ENCODE data around the gene UBAP1L.
A peak's percentile ranks its signal among the peaks of the same experiment; 100 is the strongest.
"Not testable (repeated sequence)": the region's sequence is repeated elsewhere in the genome, so short reads cannot be mapped to it uniquely, and the experiment has no call there.

The UBAP1L gene

GRCh38 chr15:65110676-65111292, 4.2 kb downstream of the UBAP1L start:
- TF ChIP-seq GATA1 (IDR thresholded peaks at IDR 0.05; ENCODE audit: low read depth, low read length): no peak
- DNase-seq: no peak

- DNase-seq: no peak
- no peak for TF ChIP-seq POLR2A (IDR thresholded peaks at IDR 0.05; ENCODE audit: low read length)
- TF ChIP-seq GATA1 (IDR thresholded peaks at IDR 0.05; ENCODE audit: low read depth, low read length): no peak
Measured at GRCh38 chr15:65106011-65106590, 8.9 kb downstream of the UBAP1L start.

GRCh38 chr15:65105038-65105437, 10.0 kb downstream of the UBAP1L start:
- DNase-seq: no peak
- TF ChIP-seq GATA1 (IDR thresholded peaks at IDR 0.05; ENCODE audit: low read depth, low read length) (no peak), POLR2A (IDR thresholded peaks at IDR 0.05; ENCODE audit: low read length) (no peak)

- TF ChIP-seq POLR2A (IDR thresholded peaks at IDR 0.05; ENCODE audit: low read length) (no peak), GATA1 (IDR thresholded peaks at IDR 0.05; ENCODE audit: low read depth, low read length) (no peak)
- no peak for DNase-seq
Measured at GRCh38 chr15:65102912-65103311, 12.1 kb downstream of the UBAP1L start.

GRCh38 chr15:65101891-65102708, 12.9 kb downstream of the UBAP1L start:
- DNase-seq: no peak
- TF ChIP-seq POLR2A (IDR thresholded peaks at IDR 0.05; ENCODE audit: low read length) (no peak), GATA1 (IDR thresholded peaks at IDR 0.05; ENCODE audit: low read depth, low read length) (no peak)

GRCh38 chr15:65101411-65101890, 13.5 kb downstream of the UBAP1L start:
- peak; percentile 57 to 71 for DNase-seq
- no peak for TF ChIP-seq GATA1 (IDR thresholded peaks at IDR 0.05; ENCODE audit: low read depth, low read length)
- no peak for TF ChIP-seq POLR2A (IDR thresholded peaks at IDR 0.05; ENCODE audit: low read length)

- no peak for DNase-seq
- TF ChIP-seq POLR2A (IDR thresholded peaks at IDR 0.05; ENCODE audit: low read length): no peak
- no peak for TF ChIP-seq GATA1 (IDR thresholded peaks at IDR 0.05; ENCODE audit: low read depth, low read length)
Measured at GRCh38 chr15:65100442-65100841, 14.6 kb downstream of the UBAP1L start.

GRCh38 chr15:65099801-65100200, 15.2 kb downstream of the UBAP1L start:
- not testable (repeated sequence) for DNase-seq

GRCh38 chr15:65099336-65099735, 15.7 kb downstream of the UBAP1L start:
- TF ChIP-seq GATA1 (IDR thresholded peaks at IDR 0.05; ENCODE audit: low read depth, low read length) (no peak), POLR2A (IDR thresholded peaks at IDR 0.05; ENCODE audit: low read length) (no peak)
- no peak for DNase-seq

- no peak for DNase-seq
- TF ChIP-seq GATA1 (IDR thresholded peaks at IDR 0.05; ENCODE audit: low read depth, low read length): no peak
- TF ChIP-seq POLR2A (IDR thresholded peaks at IDR 0.05; ENCODE audit: low read length): no peak
Measured at GRCh38 chr15:65097651-65098263, 17.2 kb downstream of the UBAP1L start.

- no peak for DNase-seq
- TF ChIP-seq POLR2A (IDR thresholded peaks at IDR 0.05; ENCODE audit: low read length) (no peak), GATA1 (IDR thresholded peaks at IDR 0.05; ENCODE audit: low read depth, low read length) (no peak)
Measured at GRCh38 chr15:65096481-65097385, 18.3 kb downstream of the UBAP1L start.

- TF ChIP-seq GATA1 (IDR thresholded peaks at IDR 0.05; ENCODE audit: low read depth, low read length): no peak
- no peak for TF ChIP-seq POLR2A (IDR thresholded peaks at IDR 0.05; ENCODE audit: low read length)
- no peak for DNase-seq
Measured at GRCh38 chr15:65095747-65096104, 19.3 kb downstream of the UBAP1L start.

- TF ChIP-seq POLR2A (IDR thresholded peaks at IDR 0.05; ENCODE audit: low read length) (no peak), GATA1 (IDR thresholded peaks at IDR 0.05; ENCODE audit: low read depth, low read length) (no peak)
- DNase-seq: no peak
Measured at GRCh38 chr15:65095011-65095746, 19.8 kb downstream of the UBAP1L start.
